Measurements from ENCODE around the gene R3HDML. TPM values are rescaled to one million over a fixed set of nuclear protein-coding genes. Genes with fewer than 3 reads are reported as not detected.

Gene R3HDML
- total and polyA plus RNA-seq, 2 of the 13 experiments (the other 11 are each of a cell fraction or from before 2014, with no cell fraction given): not detected

DNA sequence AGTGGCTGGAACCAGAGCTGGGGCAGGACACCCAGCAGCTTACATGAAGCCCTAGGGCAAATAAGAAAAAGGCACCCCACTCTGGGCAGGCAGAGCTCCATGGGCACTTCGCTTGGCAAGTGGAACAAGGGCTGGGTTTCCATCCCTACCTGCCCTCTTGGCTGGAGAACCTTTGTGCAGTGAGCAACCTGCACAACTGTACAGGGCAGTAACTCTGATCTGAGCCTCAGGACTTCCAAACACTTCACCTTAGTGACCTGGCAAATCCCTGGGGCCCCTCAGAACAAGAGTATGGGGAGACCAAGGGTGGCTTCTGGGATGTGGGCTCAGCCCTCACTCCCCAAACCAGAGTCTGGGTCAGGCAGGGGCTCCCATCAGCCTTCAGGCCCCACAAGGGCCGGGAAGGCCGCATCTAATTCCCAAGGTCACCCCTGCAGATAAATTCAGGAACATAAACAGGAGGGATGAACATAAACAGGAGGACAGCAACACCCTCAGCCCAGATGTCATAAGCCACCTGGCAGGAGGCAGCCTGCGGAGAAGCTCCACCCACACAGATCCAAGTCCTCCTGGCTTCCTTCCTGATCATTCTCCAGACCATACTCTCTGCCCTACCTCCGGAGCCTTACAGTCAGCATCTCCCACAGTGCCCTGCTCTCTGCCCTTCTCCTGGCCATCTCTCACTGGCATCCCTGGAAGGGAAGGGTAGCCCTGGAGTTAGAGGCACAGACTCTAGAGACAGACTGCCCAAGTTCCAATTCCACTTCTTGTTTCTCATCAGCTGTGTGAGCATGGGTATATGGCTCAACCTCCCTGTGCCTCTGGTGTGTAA, 56.1 kb downstream of the R3HDML start (continued):
- no peak for TF ChIP-seq CSRNP2 (CRISPR knock-in tag; conservative IDR thresholded peaks at IDR 0.05; ENCODE audit: low read depth)
- TF ChIP-seq TCF12 (IDR thresholded peaks at IDR 0.05): no peak
- no peak for TF ChIP-seq TCF12 (CRISPR knock-in tag; IDR thresholded peaks at IDR 0.05)
- TF ChIP-seq MBD4 (IDR thresholded peaks at IDR 0.05; ENCODE audit: borderline replicate concordance, low read length): no peak
- TF ChIP-seq SP4 (CRISPR knock-in tag; IDR thresholded peaks at IDR 0.05): peak; percentile 23; the same call in 1 of the 2 replicates
- TF ChIP-seq TIGD3 (CRISPR knock-in tag; IDR thresholded peaks at IDR 0.05; ENCODE audit: borderline replicate concordance): no peak
- peak; percentile 18 for TF ChIP-seq ZNF124 (CRISPR knock-in tag; IDR thresholded peaks at IDR 0.05)
- TF ChIP-seq DRAP1 (CRISPR knock-in tag; IDR thresholded peaks at IDR 0.05): peak; percentile 90
- TF ChIP-seq ZFY (CRISPR knock-in tag; IDR thresholded peaks at IDR 0.05): peak; percentile 54
- TF ChIP-seq ZFP1 (CRISPR knock-in tag; IDR thresholded peaks at IDR 0.05): no peak
- peak; percentile 92 for TF ChIP-seq CCDC6 (CRISPR knock-in tag; IDR thresholded peaks at IDR 0.05)
- peak; percentile 68; the same call in 1 of the 2 replicates for TF ChIP-seq TAF1 (CRISPR knock-in tag; IDR thresholded peaks at IDR 0.05)
- no peak for TF ChIP-seq CCAR2 (optimal IDR thresholded peaks at IDR 0.05; ENCODE audit: low read depth, low read length)
- TF ChIP-seq ATF1 (CRISPR knock-in tag; IDR thresholded peaks at IDR 0.05): no peak
- TF ChIP-seq, protein P1, sequence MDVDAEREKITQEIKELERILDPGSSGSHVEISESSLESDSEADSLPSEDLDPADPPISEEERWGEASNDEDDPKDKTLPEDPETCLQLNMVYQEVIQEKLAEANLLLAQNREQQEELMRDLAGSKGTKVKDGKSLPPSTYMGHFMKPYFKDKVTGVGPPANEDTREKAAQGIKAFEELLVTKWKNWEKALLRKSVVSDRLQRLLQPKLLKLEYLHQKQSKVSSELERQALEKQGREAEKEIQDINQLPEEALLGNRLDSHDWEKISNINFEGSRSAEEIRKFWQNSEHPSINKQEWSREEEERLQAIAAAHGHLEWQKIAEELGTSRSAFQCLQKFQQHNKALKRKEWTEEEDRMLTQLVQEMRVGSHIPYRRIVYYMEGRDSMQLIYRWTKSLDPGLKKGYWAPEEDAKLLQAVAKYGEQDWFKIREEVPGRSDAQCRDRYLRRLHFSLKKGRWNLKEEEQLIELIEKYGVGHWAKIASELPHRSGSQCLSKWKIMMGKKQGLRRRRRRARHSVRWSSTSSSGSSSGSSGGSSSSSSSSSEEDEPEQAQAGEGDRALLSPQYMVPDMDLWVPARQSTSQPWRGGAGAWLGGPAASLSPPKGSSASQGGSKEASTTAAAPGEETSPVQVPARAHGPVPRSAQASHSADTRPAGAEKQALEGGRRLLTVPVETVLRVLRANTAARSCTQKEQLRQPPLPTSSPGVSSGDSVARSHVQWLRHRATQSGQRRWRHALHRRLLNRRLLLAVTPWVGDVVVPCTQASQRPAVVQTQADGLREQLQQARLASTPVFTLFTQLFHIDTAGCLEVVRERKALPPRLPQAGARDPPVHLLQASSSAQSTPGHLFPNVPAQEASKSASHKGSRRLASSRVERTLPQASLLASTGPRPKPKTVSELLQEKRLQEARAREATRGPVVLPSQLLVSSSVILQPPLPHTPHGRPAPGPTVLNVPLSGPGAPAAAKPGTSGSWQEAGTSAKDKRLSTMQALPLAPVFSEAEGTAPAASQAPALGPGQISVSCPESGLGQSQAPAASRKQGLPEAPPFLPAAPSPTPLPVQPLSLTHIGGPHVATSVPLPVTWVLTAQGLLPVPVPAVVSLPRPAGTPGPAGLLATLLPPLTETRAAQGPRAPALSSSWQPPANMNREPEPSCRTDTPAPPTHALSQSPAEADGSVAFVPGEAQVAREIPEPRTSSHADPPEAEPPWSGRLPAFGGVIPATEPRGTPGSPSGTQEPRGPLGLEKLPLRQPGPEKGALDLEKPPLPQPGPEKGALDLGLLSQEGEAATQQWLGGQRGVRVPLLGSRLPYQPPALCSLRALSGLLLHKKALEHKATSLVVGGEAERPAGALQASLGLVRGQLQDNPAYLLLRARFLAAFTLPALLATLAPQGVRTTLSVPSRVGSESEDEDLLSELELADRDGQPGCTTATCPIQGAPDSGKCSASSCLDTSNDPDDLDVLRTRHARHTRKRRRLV (CRISPR knock-in tag; IDR thresholded peaks at IDR 0.05): peak; percentile 71; the same call in 1 of the 2 replicates
- TF ChIP-seq SYNCRIP (IDR thresholded peaks at IDR 0.05; ENCODE audit: insufficient read depth, low read depth, low read length): no peak
- TF ChIP-seq ZNF800 (CRISPR knock-in tag; IDR thresholded peaks at IDR 0.05): peak; percentile 45
- TF ChIP-seq, protein P2, sequence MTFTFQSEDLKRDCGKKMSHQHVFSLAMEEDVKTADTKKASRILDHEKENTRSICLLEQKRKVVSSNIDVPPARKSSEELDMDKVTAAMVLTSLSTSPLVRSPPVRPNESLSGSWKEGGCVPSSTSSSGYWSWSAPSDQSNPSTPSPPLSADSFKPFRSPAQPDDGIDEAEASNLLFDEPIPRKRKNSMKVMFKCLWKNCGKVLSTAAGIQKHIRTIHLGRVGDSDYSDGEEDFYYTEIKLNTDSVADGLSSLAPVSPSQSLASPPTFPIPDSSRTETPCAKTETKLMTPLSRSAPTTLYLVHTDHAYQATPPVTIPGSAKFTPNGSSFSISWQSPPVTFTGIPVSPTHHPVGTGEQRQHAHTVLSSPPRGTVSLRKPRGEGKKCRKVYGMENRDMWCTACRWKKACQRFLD (CRISPR knock-in tag; IDR thresholded peaks at IDR 0.05; ENCODE audit: borderline replicate concordance): no peak

Data from HepG2 (cell line).